Right renal pelvis (tissue), 4 donors: ENCODE measurements around the gene EIPR1. TPM values are rescaled to one million over a fixed set of nuclear protein-coding genes. Genes with fewer than 3 reads are reported as not detected.
A peak's percentile ranks its signal among the peaks of the same experiment; 100 is the strongest.
"Not testable (repeated sequence)": the region's sequence is repeated elsewhere in the genome, so short reads cannot be mapped to it uniquely, and the experiment has no call there.

Source experiments
- DNase-seq, 4 donors: peaks; one replicate each; pipeline ENCODE4 v3.0.0-alpha.2; 2013; ENCODE audit warnings: low read depth in 4 of 4, low spot score in 3 of 4, missing footprints in 1 of 4
- polyA plus RNA-seq, 4 donors: library from polyadenylated mRNA; unstranded; fragments of 120-200 nt; gene quantifications; one replicate each; pipeline ENCODE4 v1.2.1, GENCODE V29; 2013; ENCODE audit not compliant: insufficient read length in 4 of 4

The EIPR1 gene
- polyA plus RNA-seq, 4 donors: 25.4 to 26.1 (median 25.6) TPM

GRCh38 chr2:3404349-3404894, 26.8 kb upstream of the EIPR1 start:
- DNase-seq: no peak

GRCh38 chr2:3403587-3404334, 26.1 kb upstream of the EIPR1 start:
- DNase-seq: no peak

GRCh38 chr2:3399829-3400228, 22.2 kb upstream of the EIPR1 start:
- peak in 1 of 4 donors; percentile 28 for DNase-seq

- no peak for DNase-seq
These were observed 21.8 kb upstream of the EIPR1 start for GRCh38 chr2:3399381-3399780.

GRCh38 chr2:3398857-3399256, 21.2 kb upstream of the EIPR1 start:
- no peak for DNase-seq

- no peak for DNase-seq
These were observed 19.4 kb upstream of the EIPR1 start for GRCh38 chr2:3396920-3397559.

GRCh38 chr2:3392216-3392615, 14.6 kb upstream of the EIPR1 start:
- no peak for DNase-seq

GRCh38 chr2:3390041-3390440, 12.4 kb upstream of the EIPR1 start:
- no peak for DNase-seq

- DNase-seq: no peak
These were observed 11.6 kb upstream of the EIPR1 start for GRCh38 chr2:3389193-3389592.

GRCh38 chr2:3388412-3388738, 10.8 kb upstream of the EIPR1 start:
- no peak for DNase-seq

- DNase-seq: no peak
These were observed 10.2 kb upstream of the EIPR1 start for GRCh38 chr2:3387644-3388411.

GRCh38 chr2:3387011-3387410, 9.4 kb upstream of the EIPR1 start:
- DNase-seq: no peak

- no peak for DNase-seq
These were observed 8.9 kb upstream of the EIPR1 start for GRCh38 chr2:3386448-3386958.

GRCh38 chr2:3379647-3380534, 2.3 kb upstream of the EIPR1 start, which contains the start of gene TRAPPC12:
Gene TRAPPC12 (plus strand): TSS chr2:3379694. CDS start chr2:3387624, 7,930 bp downstream.
- DNase-seq: peak; percentile 82 to 84 (median 84)

- DNase-seq: no peak
These were observed 1.7 kb upstream of the EIPR1 start for GRCh38 chr2:3379339-3379646.

GRCh38 chr2:3377279-3377611, 373 bp downstream of the EIPR1 start:
- no peak for DNase-seq

GRCh38 chr2:3376821-3377220, 797 bp downstream of the EIPR1 start:
- no peak for DNase-seq

GRCh38 chr2:3369340-3370181, 8.1 kb downstream of the EIPR1 start:
- not testable (repeated sequence) for DNase-seq

- DNase-seq: no peak
These were observed 9.3 kb downstream of the EIPR1 start for GRCh38 chr2:3368261-3368722.
